K562 (cell line): ENCODE data around the gene LRRN3. TPM values are rescaled to one million over a fixed set of nuclear protein-coding genes. Genes with fewer than 3 reads are reported as not detected.

Experiments
- ATAC-seq: fragments of 200-7000 bp; cut with Tn5 transposase; 3 replicates; pipeline ENCODE4 v1.9.1; 2020; ENCODE audit warnings: moderate library complexity
- BruUV-seq: library from RNA; stranded (reverse); fragments of 400-500 nt; replicated peaks from 2 replicates; lab custom pipeline; 2021; lab: Mats Ljungman, UMichigan
- CTCF ChIA-PET: fragments of 300-600 bp; formaldehyde crosslinking; extraction: SDS; loops from one replicate; lab custom pipeline; 2021; ENCODE audit warnings: low intra/inter-chr PET ratio; lab: Yijun Ruan, JAX
- POLR2A ChIA-PET: fragments of 300-600, 350-650 bp; sonication (Branson Sonifier 250); formaldehyde crosslinking; extraction: SDS; loops from one replicate; lab custom pipeline; 2021; ENCODE audit warnings: antibody characterized with exemption, inconsistent platforms; lab: Yijun Ruan, JAX
- DNase-seq, 4 experiments: peaks; one replicate each; pipeline versions ENCODE4 v3.0.0 to v3.0.0-alpha.2; 2011 to 2018; ENCODE audit warnings: low spot score in 3 of 4, mixed read lengths in 3 of 4; ENCODE audit errors: extremely low read depth in 1 of 4
- FAIRE-seq: peaks from 2 replicates; lab custom pipeline; 2011; peaks lifted over from hg19 to GRCh38; lab: Jason Lieb, UNC
- H2AFZ ChIP-seq: 2 replicates; pipeline ENCODE4 v1.6.0; 2011; ENCODE audit warnings: low read depth, low read length, control low read depth, inconsistent platforms
- H3K27ac ChIP-seq: fragments of 200-600 bp; 3 replicates; pipeline ENCODE4 v1.8.0; 2011; ENCODE audit warnings: low read depth, mild to moderate bottlenecking, control low read depth, inconsistent platforms, low read length, moderate library complexity, mixed read lengths; ENCODE audit errors: extremely low read depth
- H3K27me3 ChIP-seq, 2 experiments: fragments of 300-600 bp in 1 of 2; 2 replicates in 1 of 2; 3 replicates in 1 of 2; pipeline versions ENCODE4 v1.6.0 to v1.8.0; 2011; ENCODE audit warnings: inconsistent platforms in 2 of 2, low read length in 2 of 2, mild to moderate bottlenecking in 1 of 2, mixed read lengths in 1 of 2, moderate library complexity in 1 of 2; ENCODE audit not compliant: control insufficient read depth in 2 of 2, insufficient read depth in 2 of 2
- H3K36me3 ChIP-seq: fragments of 300-600 bp; 3 replicates; pipeline ENCODE4 v1.8.0; 2011; ENCODE audit warnings: mild to moderate bottlenecking, low read length, inconsistent platforms; ENCODE audit not compliant: control insufficient read depth, insufficient read depth
- H3K4me1 ChIP-seq, 2 experiments: fragments of 200-600 bp in 1 of 2; replicated peaks in 1 of 2; 2 replicates in 1 of 2; 3 replicates in 1 of 2; pipeline versions ENCODE4 v1.5.1 to v1.8.0; 2011; ENCODE audit warnings: inconsistent platforms in 2 of 2, low read length in 2 of 2, mild to moderate bottlenecking in 1 of 2, mixed read lengths in 1 of 2, moderate library complexity in 1 of 2; ENCODE audit not compliant: control insufficient read depth in 2 of 2, insufficient read depth in 2 of 2
- H3K4me2 ChIP-seq: 2 replicates; pipeline ENCODE4 v1.6.1; 2011; ENCODE audit warnings: low read length, control low read depth, inconsistent platforms, mixed read lengths; ENCODE audit not compliant: insufficient read depth
- H3K4me3 ChIP-seq: fragments of 200-600 bp; sonication (generic), shearing (Covaris generic); 2 replicates; pipeline ENCODE4 v1.5.1; 2016; ENCODE audit warnings: control low read depth, inconsistent platforms
- H3K79me2 ChIP-seq: fragments of 200-600 bp; 3 replicates; pipeline ENCODE4 v1.8.0; 2011; ENCODE audit warnings: low read length, inconsistent platforms; ENCODE audit not compliant: control insufficient read depth, insufficient read depth
- H3K9ac ChIP-seq, 2 experiments: 2 replicates each; pipeline versions ENCODE4 v1.6.0 to v1.6.1; 2011; ENCODE audit warnings: low read depth in 2 of 2, low read length in 2 of 2, control low read depth in 1 of 2, inconsistent platforms in 1 of 2, mild to moderate bottlenecking in 1 of 2, mixed read lengths in 1 of 2; ENCODE audit not compliant: insufficient read depth in 1 of 2
- H3K9me1 ChIP-seq: one replicate; pipeline ENCODE4 v1.6.0; 2011; ENCODE audit warnings: inconsistent platforms, mild to moderate bottlenecking, low read length, moderate library complexity; ENCODE audit not compliant: control insufficient read depth, insufficient read depth
- H3K9me3 ChIP-seq: replicated peaks from 2 replicates; pipeline ENCODE4 v1.5.1; 2011; ENCODE audit warnings: low read depth, low read length, inconsistent platforms; ENCODE audit not compliant: control insufficient read depth, insufficient read depth
- H4K20me1 ChIP-seq: replicated peaks from 2 replicates; pipeline ENCODE4 v1.6.1; 2011; ENCODE audit warnings: low read length, inconsistent platforms, mixed read lengths; ENCODE audit not compliant: control insufficient read depth, insufficient read depth
- ARNT ChIP-seq, 2 experiments: fragments of 450-650 bp; IDR thresholded peaks; 2 replicates each; pipeline ENCODE4 v1.6.1; 2016; ENCODE audit warnings: mild to moderate bottlenecking in 1 of 2
- C11orf30 ChIP-seq: fragments of 450-650 bp; IDR thresholded peaks from 2 replicates; pipeline ENCODE4 v1.6.1; 2016; ENCODE audit warnings: low read depth, mild to moderate bottlenecking
- E2F3 ChIP-seq: fragments of 250-450 bp; sonication (Bioruptor Pico); IDR thresholded peaks from 2 replicates; pipeline ENCODE4 v1.4.0; 2020; ENCODE audit warnings: mild to moderate bottlenecking
- MAFF ChIP-seq: IDR thresholded peaks from 2 replicates; pipeline ENCODE4 v1.6.1; 2012; ENCODE audit warnings: low read length, improper control_type of control experiment
- MAFG ChIP-seq: fragments of 450-650 bp; conservative IDR thresholded peaks from 2 replicates; pipeline ENCODE4 v1.6.1; 2016; ENCODE audit warnings: missing genetic modification characterization, missing compliant biosample characterization
- MAFK ChIP-seq: IDR thresholded peaks from 2 replicates; pipeline ENCODE4 v1.6.1; 2011; ENCODE audit warnings: low read length, improper control_type of control experiment
- MECOM ChIP-seq: fragments of 250-450 bp; sonication (Bioruptor Pico); IDR thresholded peaks from 2 replicates; pipeline ENCODE4 v1.8.0; 2022; ENCODE audit warnings: inconsistent platforms
- THAP7 ChIP-seq: fragments of 250-450 bp; sonication (Bioruptor Pico); IDR thresholded peaks from 2 replicates; pipeline ENCODE4 v1.5.0; 2021
- TSHZ1 ChIP-seq: fragments of 250-450 bp; sonication (Bioruptor Pico); IDR thresholded peaks from 2 replicates; pipeline ENCODE4 v1.4.0; 2020; ENCODE audit warnings: mild to moderate bottlenecking, moderate library complexity
- ZNF282 ChIP-seq: sonication (generic); formaldehyde crosslinking; IDR thresholded peaks from 2 replicates; pipeline ENCODE4 v1.8.1; 2023; ENCODE audit warnings: missing genetic modification reagents
- ZNF316 ChIP-seq: fragments of 450-650 bp; IDR thresholded peaks from 2 replicates; pipeline ENCODE4 v1.6.1; 2016
- ZNF717 ChIP-seq: fragments of 250-450 bp; sonication (Bioruptor Pico); IDR thresholded peaks from 2 replicates; pipeline ENCODE4 v1.5.0; 2021
- WGBS: fragments of 100-300 bp; shearing (Covaris generic); methylation state at CpG from one replicate; pipeline ENCODE4 v1.1.6; 2016; ENCODE audit warnings: low coverage, mixed read lengths; ENCODE audit not compliant: insufficient coverage; ENCODE audit errors: missing lambda C conversion rate; 5-methylcytosine and 5-hydroxymethylcytosine counted together
- in situ Hi-C: fragments of 300-500 bp; cut with MboI; formaldehyde crosslinking; loops from 4 replicates; pipeline ENCODE4 v1.15.0; 2018; ENCODE audit warnings: inconsistent platforms, mixed read lengths
- intact Hi-C: fragments of 100-400 bp; cut with micrococcal nuclease; formaldehyde crosslinking; loops from 2 replicates; pipeline ENCODE4 v1.14.2; 2022
- polyA plus RNA-seq, 8 experiments: library from polyadenylated mRNA; depleted of rRNA in 4 of 8; stranded (reverse) in 5 of 8; unstranded in 3 of 8; fragments of >200 nt; fragmentation: Nextera tagmentation in 2 of 8; fragmentation: Illumina TruSeq in 1 of 8; extraction: Ambion mirVana in 2 of 8; extraction: Trizol in 1 of 8; gene quantifications; 2 replicates each; pipeline versions ENCODE4 v1.2.1 to v1.2.3, GENCODE V29; 2011 to 2014; ENCODE audit warnings: inconsistent platforms in 1 of 8, missing spikeins in 1 of 8
- total RNA-seq, 7 experiments: library from RNA; depleted of rRNA in 6 of 7; stranded (reverse); fragments of >200 nt in 6 of 7; fragmentation: Illumina TruSeq in 2 of 7; extraction: Trizol in 2 of 7; gene quantifications; 2 replicates each; pipeline versions ENCODE4 v1.2.1 to v1.2.3, GENCODE V29; 2011 to 2021; ENCODE audit warnings: low replicate concordance in 1 of 7
- TF ChIP-seq, protein P1 (sequence below): fragments of 450-650 bp; IDR thresholded peaks from 2 replicates; pipeline ENCODE4 v1.6.1; 2014; ENCODE audit warnings: low read depth, mild to moderate bottlenecking, moderate library complexity, borderline replicate concordance

LRRN3 gene
- total and polyA plus RNA-seq, 9 of the 15 experiments (the other 6 are each of a cell fraction or from before 2014, with no cell fraction given) = 0.05 to 1.00 (median 0.20) TPM; not detected in 1

DNA sequence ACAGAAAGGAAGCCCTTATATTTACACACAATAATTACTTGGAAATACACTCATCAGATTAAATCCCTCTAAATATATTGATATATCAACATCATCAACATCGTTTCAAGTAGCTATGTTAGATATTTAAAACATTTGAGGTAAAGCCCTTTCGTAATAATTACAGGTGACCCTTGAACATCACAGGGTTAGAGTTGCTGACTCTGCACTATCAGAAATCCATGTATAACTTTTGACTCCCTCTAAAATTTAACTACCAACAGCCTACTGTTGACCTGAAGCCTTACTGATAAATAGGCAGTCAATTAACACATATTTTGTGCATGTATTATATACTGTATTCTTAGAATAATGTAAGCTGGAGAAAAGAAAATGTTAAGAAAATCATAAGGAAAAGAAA is 34.6 kb upstream of the LRRN3 start:
- H3K36me3 ChIP-seq = no peaks in the 10 kb centered on the region
- ATAC-seq (no peak), FAIRE-seq (no peak), DNase-seq (no peak)
- intact Hi-C loops (no loop called here), in situ Hi-C loops (no loop called here)
- WGBS = 53% methylated on average over 2 of the region's 2 CpGs
- ChIA-PET POLR2A (interaction anchor here (0.6 kb wide), 1 partner anchor 649 kb away, joined by 3 read pairs; no protein-coding TSS in a partner anchor), CTCF (no interaction called here)
- H3K4me1 ChIP-seq = no peaks in the 10 kb centered on the region
- no peaks in the 10 kb centered on the region for H3K9me3 ChIP-seq
- no TSS peak for BruUV-seq
- H3K9ac ChIP-seq = no peak overlapping the region
- no peak overlapping the region for H3K27ac ChIP-seq
- H4K20me1 ChIP-seq = no peaks in the 10 kb centered on the region
- no peak overlapping the region for H2AFZ ChIP-seq
- H3K9me1 ChIP-seq = no peaks in the 10 kb centered on the region
- H3K79me2 ChIP-seq = no peaks in the 10 kb centered on the region
- TF ChIP-seq E2F3 (CRISPR knock-in tag) (no peak), MECOM (CRISPR knock-in tag) (no peak), MAFG (tag) (peak; percentile 76), MAFK (peak; percentile 80), ZNF316 (peak; percentile 85), C11orf30 (peak; percentile 81), ARNT (IDR thresholded peaks at IDR 0.05) (no peak), ZNF717 (CRISPR knock-in tag) (no peak), ZNF282 (CRISPR knock-in tag) (no peak), TSHZ1 (no peak), THAP7 (CRISPR knock-in tag) (no peak), MAFF (peak; percentile 77)
- TF ChIP-seq, protein P1, sequence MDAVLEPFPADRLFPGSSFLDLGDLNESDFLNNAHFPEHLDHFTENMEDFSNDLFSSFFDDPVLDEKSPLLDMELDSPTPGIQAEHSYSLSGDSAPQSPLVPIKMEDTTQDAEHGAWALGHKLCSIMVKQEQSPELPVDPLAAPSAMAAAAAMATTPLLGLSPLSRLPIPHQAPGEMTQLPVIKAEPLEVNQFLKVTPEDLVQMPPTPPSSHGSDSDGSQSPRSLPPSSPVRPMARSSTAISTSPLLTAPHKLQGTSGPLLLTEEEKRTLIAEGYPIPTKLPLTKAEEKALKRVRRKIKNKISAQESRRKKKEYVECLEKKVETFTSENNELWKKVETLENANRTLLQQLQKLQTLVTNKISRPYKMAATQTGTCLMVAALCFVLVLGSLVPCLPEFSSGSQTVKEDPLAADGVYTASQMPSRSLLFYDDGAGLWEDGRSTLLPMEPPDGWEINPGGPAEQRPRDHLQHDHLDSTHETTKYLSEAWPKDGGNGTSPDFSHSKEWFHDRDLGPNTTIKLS = no peak
- no peak overlapping the region for H3K4me3 ChIP-seq
- no peaks in the 10 kb centered on the region for H3K27me3 ChIP-seq
- no peak overlapping the region for H3K4me2 ChIP-seq
